Keratinocyte (primary cell): ENCODE data around the gene RBFOX1.

Source experiments
- EZH2 ChIP-seq: IDR thresholded peaks from one replicate; pipeline ENCODE4 v1.6.1; 2012; ENCODE audit warnings: inconsistent platforms, mild to moderate bottlenecking, low read length, moderate library complexity
- TF ChIP-seq, protein P1 (sequence below), 3 experiments: IDR thresholded peaks in 1 of 3; conservative IDR thresholded peaks in 1 of 3; optimal IDR thresholded peaks in 1 of 3; 2 replicates in 2 of 3; 3 replicates in 1 of 3; pipeline versions ENCODE3 to v1.5.1; 2011; ENCODE audit warnings: low read length in 3 of 3, mild to moderate bottlenecking in 3 of 3, moderate library complexity in 2 of 3, control low read depth in 1 of 3, inconsistent platforms in 1 of 3; ENCODE audit not compliant: insufficient read depth in 2 of 3; ENCODE audit errors: extremely low read depth in 1 of 3

DNA sequence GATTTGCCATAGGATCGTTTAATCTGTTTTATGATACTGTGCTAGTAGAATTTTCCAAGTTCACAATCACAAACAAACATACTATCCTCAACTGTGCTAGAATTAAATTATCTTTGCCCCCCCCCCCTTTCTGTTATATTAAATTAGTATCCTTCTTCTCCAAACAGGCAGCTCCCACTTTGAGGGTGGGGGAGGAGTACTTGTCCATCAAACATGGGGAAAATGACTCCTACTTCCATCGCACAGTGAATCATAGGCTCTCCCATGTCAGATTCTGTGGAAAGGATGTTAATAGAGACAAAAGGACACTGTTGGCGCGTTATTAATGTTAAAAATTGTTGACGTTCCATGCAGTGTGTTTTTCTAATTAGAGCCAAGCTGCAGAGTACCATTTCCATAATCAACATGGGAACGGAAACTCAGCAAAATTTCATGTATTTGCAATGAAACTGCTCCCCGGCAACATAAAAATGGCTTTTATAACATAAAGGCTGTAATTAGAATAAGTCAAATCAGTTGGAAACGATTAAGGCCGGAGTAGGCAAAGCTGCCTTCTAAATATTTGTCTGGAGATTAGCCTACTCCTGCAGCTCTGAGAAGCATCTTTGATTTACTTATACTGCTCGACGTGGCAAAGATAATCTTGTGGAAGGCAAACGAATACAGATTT, 104.6 kb downstream of the RBFOX1 start:
- TF ChIP-seq, protein P1, sequence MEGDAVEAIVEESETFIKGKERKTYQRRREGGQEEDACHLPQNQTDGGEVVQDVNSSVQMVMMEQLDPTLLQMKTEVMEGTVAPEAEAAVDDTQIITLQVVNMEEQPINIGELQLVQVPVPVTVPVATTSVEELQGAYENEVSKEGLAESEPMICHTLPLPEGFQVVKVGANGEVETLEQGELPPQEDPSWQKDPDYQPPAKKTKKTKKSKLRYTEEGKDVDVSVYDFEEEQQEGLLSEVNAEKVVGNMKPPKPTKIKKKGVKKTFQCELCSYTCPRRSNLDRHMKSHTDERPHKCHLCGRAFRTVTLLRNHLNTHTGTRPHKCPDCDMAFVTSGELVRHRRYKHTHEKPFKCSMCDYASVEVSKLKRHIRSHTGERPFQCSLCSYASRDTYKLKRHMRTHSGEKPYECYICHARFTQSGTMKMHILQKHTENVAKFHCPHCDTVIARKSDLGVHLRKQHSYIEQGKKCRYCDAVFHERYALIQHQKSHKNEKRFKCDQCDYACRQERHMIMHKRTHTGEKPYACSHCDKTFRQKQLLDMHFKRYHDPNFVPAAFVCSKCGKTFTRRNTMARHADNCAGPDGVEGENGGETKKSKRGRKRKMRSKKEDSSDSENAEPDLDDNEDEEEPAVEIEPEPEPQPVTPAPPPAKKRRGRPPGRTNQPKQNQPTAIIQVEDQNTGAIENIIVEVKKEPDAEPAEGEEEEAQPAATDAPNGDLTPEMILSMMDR (optimal IDR thresholded peaks at IDR 0.05 in 1 of 3, IDR thresholded peaks at IDR 0.05 in 1 of 3, conservative IDR thresholded peaks at IDR 0.05 in 1 of 3; ENCODE audit: extremely low read depth in 1 of 3, insufficient read depth in 2 of 3, low read length in 3 of 3) = no peak
- TF ChIP-seq EZH2 = no peak
